ENCODE results near the gene TBC1D5.

- TF ChIP-seq CTCF (IDR thresholded peaks at IDR 0.05) (no peak), EZH2 (IDR thresholded peaks at IDR 0.05; ENCODE audit: borderline replicate concordance, insufficient read depth, low read depth, low read length, poor library complexity, severe bottlenecking) (no peak)
These were observed 355.3 kb downstream of the TBC1D5 start for GRCh38 chr3:17387108-17387507.

All from B cell (primary cell).